ENCODE measurements around the gene ENTPD2. TPM values are rescaled to one million over a fixed set of nuclear protein-coding genes. Genes with fewer than 3 reads are reported as not detected.

ENTPD2 gene
- total RNA-seq, 1 experiment from 2014 or later: 4.0 TPM

DNA sequence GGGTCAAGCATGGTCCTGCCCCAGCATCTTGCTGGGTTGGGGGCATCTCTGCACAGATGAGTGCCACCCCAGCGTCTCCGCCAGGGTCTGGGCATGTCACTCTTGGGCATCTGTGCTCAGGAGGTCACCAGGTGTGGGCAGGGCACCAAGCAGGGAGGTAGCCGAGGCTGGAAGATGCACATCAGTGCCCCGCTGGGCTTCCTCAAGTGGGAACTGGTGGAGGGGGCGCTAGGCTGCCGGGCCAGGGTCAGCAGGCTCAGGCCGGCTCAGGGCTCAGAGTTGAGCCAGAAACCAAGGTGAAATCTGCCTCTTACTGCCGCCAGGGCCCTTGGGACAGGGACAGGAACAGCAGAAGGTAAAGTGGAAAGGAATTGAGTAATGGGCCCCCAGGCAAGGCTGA, 17.9 kb downstream of the ENTPD2 start:
- H3K4me1 ChIP-seq (ENCODE audit: insufficient read depth, low read length): no peaks in the 10 kb centered on the region
- Mint-ChIP-seq H3K4me1 (no peaks in the 10 kb centered on the region; a peak in 1 of 4 replicates), H3K9me3 (no peaks in the 10 kb centered on the region), H3K36me3 (ENCODE audit: insufficient read depth in 1 of 3, low read depth in 3 of 3) (peaks cover 0 to 14% (median 5%) of the 10 kb centered on the region in 3 experiments; a peak in 5 of 7 replicates), H3K4me3 (no peak overlapping the region), H3K27me3 (ENCODE audit: low read depth) (peaks cover 19% of the 10 kb centered on the region), H3K27ac (no peak overlapping the region)
- no peak overlapping the region for H2BK120ac ChIP-seq (ENCODE audit: low read depth, low read length, poor library complexity, severe bottlenecking)
- no peaks in the 10 kb centered on the region for H3K79me1 ChIP-seq (ENCODE audit: insufficient read depth, low read depth, low read length, poor library complexity, severe bottlenecking)
- H2BK5ac ChIP-seq (ENCODE audit: insufficient read length, low read length): no peak overlapping the region
- whole genome bisulfite sequencing (ENCODE audit: extremely low coverage, insufficient read length, low lambda C conversion rate): no CpG with 5 or more reads among the region's 8 CpGs
- H3K9ac ChIP-seq (ENCODE audit: extremely low read depth, insufficient read length, low read length): no peak overlapping the region
- H4K91ac ChIP-seq (ENCODE audit: insufficient read length, low read depth, low read length): no peak overlapping the region
- no peak overlapping the region for H3K4me2 ChIP-seq (ENCODE audit: insufficient read depth, insufficient read length, low read length)
- H3K23ac ChIP-seq (ENCODE audit: insufficient read length, low read depth, low read length): no peak overlapping the region
- no peaks in the 10 kb centered on the region for H3K9me3 ChIP-seq (ENCODE audit: control insufficient read depth, low read depth, low read length)
- no peaks in the 10 kb centered on the region for H4K20me1 ChIP-seq (ENCODE audit: control insufficient read depth, insufficient read depth, insufficient read length)
- TF ChIP-seq, protein P1, sequence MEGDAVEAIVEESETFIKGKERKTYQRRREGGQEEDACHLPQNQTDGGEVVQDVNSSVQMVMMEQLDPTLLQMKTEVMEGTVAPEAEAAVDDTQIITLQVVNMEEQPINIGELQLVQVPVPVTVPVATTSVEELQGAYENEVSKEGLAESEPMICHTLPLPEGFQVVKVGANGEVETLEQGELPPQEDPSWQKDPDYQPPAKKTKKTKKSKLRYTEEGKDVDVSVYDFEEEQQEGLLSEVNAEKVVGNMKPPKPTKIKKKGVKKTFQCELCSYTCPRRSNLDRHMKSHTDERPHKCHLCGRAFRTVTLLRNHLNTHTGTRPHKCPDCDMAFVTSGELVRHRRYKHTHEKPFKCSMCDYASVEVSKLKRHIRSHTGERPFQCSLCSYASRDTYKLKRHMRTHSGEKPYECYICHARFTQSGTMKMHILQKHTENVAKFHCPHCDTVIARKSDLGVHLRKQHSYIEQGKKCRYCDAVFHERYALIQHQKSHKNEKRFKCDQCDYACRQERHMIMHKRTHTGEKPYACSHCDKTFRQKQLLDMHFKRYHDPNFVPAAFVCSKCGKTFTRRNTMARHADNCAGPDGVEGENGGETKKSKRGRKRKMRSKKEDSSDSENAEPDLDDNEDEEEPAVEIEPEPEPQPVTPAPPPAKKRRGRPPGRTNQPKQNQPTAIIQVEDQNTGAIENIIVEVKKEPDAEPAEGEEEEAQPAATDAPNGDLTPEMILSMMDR (conservative IDR thresholded peaks at IDR 0.05): no peak
- H3K79me2 ChIP-seq (ENCODE audit: insufficient read depth, low read length): no peaks in the 10 kb centered on the region
- no peak overlapping the region for H3K27ac ChIP-seq (ENCODE audit: insufficient read length, low read depth, low read length)
- no peak overlapping the region for H3K56ac ChIP-seq (ENCODE audit: insufficient read length, low read depth, low read length)
- no peak overlapping the region for H3K4ac ChIP-seq (ENCODE audit: low read depth, low read length)
- no peak overlapping the region for H2AK5ac ChIP-seq (ENCODE audit: insufficient read length, low read length)
- H2BK15ac ChIP-seq (ENCODE audit: low read depth, low read length): no peak overlapping the region
- no peak overlapping the region for H2AFZ ChIP-seq (ENCODE audit: low read length)
- H2BK20ac ChIP-seq (ENCODE audit: low read depth, low read length, poor library complexity, severe bottlenecking): no peak overlapping the region
- no peaks in the 10 kb centered on the region for H3K23me2 ChIP-seq (ENCODE audit: insufficient read length, low read depth, low read length, poor library complexity, severe bottlenecking)
- no peak overlapping the region for H4K8ac ChIP-seq (replicated peaks; ENCODE audit: insufficient read length, low read depth, low read length)
- no peak for DNase-seq
- H2BK12ac ChIP-seq (ENCODE audit: insufficient read length, low read depth, low read length): no peak overlapping the region
- H4K5ac ChIP-seq (ENCODE audit: insufficient read length, low read depth, low read length): no peak overlapping the region
- no peaks in the 10 kb centered on the region for H3K27me3 ChIP-seq (ENCODE audit: insufficient read depth, low read length)
- no peak overlapping the region for H3K18ac ChIP-seq (ENCODE audit: insufficient read length, low read depth, low read length)
- no peak overlapping the region for H3T11ph ChIP-seq (ENCODE audit: low read length)
- no peak overlapping the region; the same call in 1 of the 2 replicates for H3K14ac ChIP-seq (ENCODE audit: insufficient read depth, low read length)

Data from H9 (cell line).